GM19351 (cell line): ENCODE measurements around the gene OR13J1.

Source experiments
- ATAC-seq: cut with Tn5 transposase; IDR thresholded peaks from one replicate; pipeline ENCODE4 v1.9.1; 2021; ENCODE audit warnings: mild to moderate bottlenecking, moderate library complexity; ENCODE audit not compliant: unreplicated experiment

The OR13J1 gene

GRCh38 chr9:35835216-35835632, 35.0 kb downstream of the OR13J1 start:
- no peak for ATAC-seq

DNA sequence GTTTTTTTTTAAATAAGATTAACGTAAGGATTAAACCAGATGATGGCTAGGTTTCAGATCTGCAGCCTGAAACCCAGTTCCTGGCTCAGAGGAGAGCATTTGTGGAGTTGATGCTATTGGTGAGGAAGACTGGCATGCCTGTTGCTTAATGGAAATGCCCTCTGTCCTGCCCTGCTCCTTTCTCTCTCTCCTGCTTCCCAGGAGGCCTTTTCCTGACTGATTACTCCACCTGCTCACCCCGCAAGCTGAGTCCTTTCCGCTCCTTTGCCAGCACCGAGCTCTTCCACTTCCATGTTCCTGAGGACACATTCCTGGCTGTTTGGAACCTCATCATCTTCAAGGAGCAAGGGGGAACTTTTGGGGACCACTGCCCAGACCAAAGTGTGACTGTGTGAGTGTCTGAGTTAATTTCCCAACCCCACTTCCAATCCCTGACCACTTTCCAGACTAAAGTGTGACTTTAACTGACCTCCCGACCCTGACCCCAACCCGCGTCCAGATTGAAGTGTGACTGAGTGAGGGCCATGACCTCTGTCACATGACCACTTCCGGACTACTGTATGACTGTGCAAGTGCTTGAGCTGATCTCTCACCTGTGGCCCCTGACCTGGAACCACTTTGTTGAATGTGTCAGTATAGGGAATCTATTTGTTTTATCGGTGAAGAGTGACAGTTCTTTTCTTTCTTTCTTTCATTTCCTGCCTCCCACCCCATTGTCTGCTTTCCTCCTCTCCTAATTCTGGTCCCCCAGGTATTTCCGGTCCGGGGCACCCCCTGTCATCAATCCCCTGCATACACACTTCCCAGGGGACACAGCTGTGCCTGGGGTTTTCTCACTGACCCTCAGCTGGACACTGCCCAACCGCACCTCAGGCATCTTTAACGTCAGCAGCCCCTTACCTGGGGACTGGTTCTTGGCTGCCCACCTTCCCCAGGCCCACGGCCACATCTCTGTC, 35.7 kb downstream of the OR13J1 start:
- ATAC-seq, result no peak

GRCh38 chr9:35832814-35833213, 37.4 kb downstream of the OR13J1 start:
- no peak for ATAC-seq

DNA sequence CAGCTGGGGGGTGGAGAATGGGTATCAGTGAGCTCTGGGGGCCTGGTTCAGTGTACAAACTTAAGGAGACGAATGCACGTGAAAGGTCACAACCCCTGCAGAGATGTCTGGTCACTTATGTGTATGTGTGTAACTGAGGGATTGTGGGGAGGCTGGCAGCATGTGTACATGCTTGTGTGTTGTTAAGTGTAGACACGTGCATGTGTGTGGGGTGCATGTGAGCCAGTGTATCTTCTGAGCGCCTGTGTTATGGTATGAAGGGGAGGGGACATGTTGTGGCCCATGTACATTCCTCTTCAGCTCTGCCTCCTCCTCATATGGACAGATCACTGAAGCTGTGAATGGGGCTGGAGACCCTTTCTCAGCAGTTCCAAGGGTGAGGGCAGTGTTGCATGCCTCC, 39.2 kb downstream of the OR13J1 start:
- ATAC-seq, result no peak

DNA sequence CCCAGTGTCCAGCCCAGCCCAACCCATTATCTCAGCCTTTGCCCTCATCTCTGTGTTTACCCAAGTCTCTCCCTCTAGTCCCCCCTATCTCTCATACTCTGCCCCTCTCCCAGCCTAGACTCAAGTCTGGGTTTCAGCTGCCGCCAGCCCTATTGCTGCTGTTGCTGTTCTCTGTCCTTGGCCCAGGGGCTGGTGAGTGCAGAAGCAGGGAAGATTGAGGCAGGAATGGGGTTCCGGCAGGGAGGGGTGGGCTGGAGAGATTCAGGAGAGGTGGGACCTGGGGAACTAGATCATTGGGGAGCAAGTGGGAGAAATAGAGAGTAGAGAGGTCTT, 40.5 kb downstream of the OR13J1 start:
- ATAC-seq, result no peak

DNA sequence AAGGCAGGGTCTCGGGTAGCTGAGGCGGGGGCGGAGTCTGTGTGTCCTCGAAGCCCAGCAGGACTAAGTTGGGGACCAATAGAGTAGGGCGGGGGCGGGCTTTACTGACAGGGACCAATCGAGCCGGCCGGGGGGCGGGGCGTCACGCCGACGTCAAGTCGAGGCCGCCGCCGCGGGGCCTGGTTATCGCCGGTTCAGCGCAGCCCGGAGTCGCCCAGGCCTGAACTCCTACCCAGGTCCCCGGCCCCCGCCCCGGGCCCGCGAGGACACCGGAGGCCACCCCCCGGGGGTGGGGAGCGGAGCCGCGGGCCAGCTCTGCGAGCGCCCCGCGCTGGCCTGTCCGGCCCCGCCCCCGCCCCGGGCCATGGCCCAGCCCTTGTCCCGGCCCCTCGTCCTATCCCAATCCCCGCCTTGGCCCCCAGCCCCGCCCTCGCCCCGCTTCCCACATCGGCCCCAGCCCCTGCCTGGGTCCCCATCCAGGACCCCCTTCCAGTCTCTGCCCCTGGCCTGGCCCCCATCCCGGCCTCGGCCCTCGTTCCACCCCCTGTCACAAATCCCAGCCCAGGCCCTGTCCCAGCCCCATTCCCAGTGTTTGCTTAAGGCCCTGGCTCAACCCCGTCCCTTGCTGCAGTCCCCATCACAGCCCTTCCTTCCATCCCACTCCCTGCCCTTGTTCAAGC, 41.0 kb downstream of the OR13J1 start, which contains the start of gene TMEM8B:
TMEM8B (plus strand) TSS at position 145 of the 680 bp plus-strand sequence; CDS start at position 365, 220 bp downstream.
- ATAC-seq, result peak; percentile 75

- peak; percentile 7 for ATAC-seq
Observed at GRCh38 chr9:35828716-35829083, 41.5 kb downstream of the OR13J1 start, which contains the start of gene FAM221B. Gene FAM221B (minus strand): TSS chr9:35828732. CDS start chr9:35826161, 2,571 bp downstream.

- ATAC-seq, result no peak
Observed at GRCh38 chr9:35827486-35827885, 42.7 kb downstream of the OR13J1 start.

DNA sequence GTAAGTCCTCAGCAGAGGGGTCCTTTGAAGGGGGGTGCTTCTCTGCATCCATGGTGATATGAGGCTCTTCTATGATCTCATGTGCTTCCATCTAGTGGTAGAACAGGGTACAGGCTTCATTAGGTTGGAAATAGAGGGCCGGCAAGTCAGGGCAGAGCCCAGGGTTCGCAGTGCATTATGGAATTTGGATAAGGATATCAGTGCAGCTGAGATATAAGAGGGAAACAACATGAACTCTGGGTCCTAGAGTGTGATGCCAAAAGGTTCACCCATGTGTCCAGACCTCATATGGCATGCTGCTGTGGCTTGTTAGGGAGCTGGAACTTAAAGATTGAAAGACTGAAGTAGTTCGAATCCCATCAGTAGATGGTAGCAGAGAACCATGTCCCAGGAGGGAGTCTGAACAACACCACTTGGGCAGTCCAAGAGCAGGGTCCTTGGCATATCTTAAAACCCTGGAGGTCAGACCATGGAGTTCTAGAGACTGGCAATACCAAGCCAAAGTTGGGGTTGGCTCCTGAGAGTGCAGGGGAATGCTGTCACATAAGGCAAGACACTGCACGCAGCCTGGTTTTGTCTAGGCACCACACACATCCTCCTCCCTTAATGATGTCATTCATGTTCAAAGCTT, 44.0 kb downstream of the OR13J1 start:
- peak; percentile 48 for ATAC-seq

GRCh38 chr9:35822926-35823325, 47.3 kb downstream of the OR13J1 start:
- no peak for ATAC-seq

GRCh38 chr9:35820076-35820475, 50.1 kb downstream of the OR13J1 start:
- ATAC-seq, result no peak
